Body of pancreas (tissue), 4 donors: ENCODE data around the gene PRKAR1A.

Source experiments
- CTCF ChIP-seq, 7 experiments: fragments of 450-650 bp in 4 of 7; fragments of 200-600 bp in 3 of 7; sonication (generic) in 3 of 7; IDR thresholded peaks; one replicate each; pipeline ENCODE4 v1.5.1; 2016 to 2019; ENCODE audit warnings: antibody characterized with exemption in 7 of 7
- POLR2A ChIP-seq, 3 donors: fragments of 450-650 bp; IDR thresholded peaks; one replicate each; pipeline ENCODE4 v1.6.1; 2016; ENCODE audit warnings: antibody characterized with exemption in 3 of 3, mild to moderate bottlenecking in 2 of 3

- no peak for TF ChIP-seq CTCF (IDR thresholded peaks at IDR 0.05)
- TF ChIP-seq POLR2A (IDR thresholded peaks at IDR 0.05): no peak
Observed at GRCh38 chr17:68482576-68483041, 29.6 kb upstream of the PRKAR1A start.
